ENCODE measurements around the gene AP1S1. TPM values are rescaled to one million over a fixed set of nuclear protein-coding genes. Genes with fewer than 3 reads are reported as not detected.

Gene AP1S1
- total and polyA plus RNA-seq, 4 donors, result 42.7 to 74.7 (median 60.9) TPM

DNA sequence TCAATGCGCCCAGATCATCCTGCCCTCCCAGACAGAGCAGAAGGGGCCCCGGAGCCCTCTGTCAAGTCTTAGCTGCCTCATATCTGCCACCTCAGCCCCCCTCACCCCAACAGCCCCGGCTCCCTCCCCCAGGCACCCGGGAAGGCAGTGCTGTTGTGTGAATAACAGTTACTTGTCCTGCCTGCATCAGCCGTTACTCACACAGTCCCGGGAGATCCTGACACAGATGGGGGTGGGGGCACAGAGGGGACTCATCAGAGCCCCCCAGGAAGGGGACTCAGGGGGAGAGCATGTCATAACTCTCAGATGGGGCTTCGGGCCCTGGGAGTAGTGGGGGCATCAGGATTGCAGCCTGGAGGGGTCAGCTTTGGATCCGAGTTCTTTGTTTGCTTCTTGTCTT, 39.8 kb upstream of the AP1S1 start:
- Histone ChIP-seq H3K4me1 (ENCODE audit: control insufficient read depth in 5 of 5, insufficient read depth in 5 of 5, low read length in 5 of 5) (peaks cover 0 to 12% (median 6%) of the 10 kb centered on the region in 5 donors), H3K27ac (ENCODE audit: low read depth in 1 of 2, low read length in 1 of 2) (peak overlapping the region in 1 of 2 donors; percentile 21), H3K4me3 (no peak overlapping the region), H3K36me3 (ENCODE audit: control insufficient read depth in 4 of 4, insufficient read depth in 4 of 4, low read length in 4 of 4) (no peaks in the 10 kb centered on the region), H3K9ac (ENCODE audit: insufficient read depth in 1 of 2, low read length in 2 of 2) (no peak overlapping the region), H3K27me3 (ENCODE audit: control insufficient read depth in 3 of 3, insufficient read depth in 3 of 3, low read length in 2 of 3) (no peaks in the 10 kb centered on the region), H3K9me3 (ENCODE audit: control insufficient read depth in 4 of 4, insufficient read depth in 3 of 4, low read length in 3 of 4) (no peaks in the 10 kb centered on the region)
- WGBS, 2 donors, result 66 to 74% methylated on average over 8 of the region's 8 CpGs
- TF ChIP-seq, protein P1, sequence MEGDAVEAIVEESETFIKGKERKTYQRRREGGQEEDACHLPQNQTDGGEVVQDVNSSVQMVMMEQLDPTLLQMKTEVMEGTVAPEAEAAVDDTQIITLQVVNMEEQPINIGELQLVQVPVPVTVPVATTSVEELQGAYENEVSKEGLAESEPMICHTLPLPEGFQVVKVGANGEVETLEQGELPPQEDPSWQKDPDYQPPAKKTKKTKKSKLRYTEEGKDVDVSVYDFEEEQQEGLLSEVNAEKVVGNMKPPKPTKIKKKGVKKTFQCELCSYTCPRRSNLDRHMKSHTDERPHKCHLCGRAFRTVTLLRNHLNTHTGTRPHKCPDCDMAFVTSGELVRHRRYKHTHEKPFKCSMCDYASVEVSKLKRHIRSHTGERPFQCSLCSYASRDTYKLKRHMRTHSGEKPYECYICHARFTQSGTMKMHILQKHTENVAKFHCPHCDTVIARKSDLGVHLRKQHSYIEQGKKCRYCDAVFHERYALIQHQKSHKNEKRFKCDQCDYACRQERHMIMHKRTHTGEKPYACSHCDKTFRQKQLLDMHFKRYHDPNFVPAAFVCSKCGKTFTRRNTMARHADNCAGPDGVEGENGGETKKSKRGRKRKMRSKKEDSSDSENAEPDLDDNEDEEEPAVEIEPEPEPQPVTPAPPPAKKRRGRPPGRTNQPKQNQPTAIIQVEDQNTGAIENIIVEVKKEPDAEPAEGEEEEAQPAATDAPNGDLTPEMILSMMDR (IDR thresholded peaks at IDR 0.05; ENCODE audit: control extremely low read depth, extremely low read depth), result no peak
- DNase-seq, result no peak
- ATAC-seq (ENCODE audit: insufficient read depth, low FRiP score), result no peak

DNA sequence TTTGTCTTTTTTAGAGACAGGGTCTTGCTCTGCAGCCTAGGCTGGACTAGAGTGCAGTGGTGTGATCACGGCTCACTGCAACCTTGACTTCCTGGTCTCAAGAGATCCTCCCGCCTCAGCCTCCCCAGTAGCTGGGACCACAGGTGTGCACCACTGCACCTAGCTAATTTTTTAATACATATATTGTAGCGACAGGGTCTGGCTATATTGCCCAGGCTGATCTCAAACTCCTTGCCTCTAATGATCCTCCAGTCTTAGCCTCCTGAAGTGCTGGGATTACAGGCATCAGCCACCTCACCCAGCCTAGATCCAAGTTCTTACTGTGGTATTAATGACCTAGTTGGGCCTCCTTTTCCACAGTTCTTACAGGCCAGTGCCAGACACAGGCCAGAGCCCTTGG, 39.1 kb upstream of the AP1S1 start:
- Histone ChIP-seq H3K27me3 (ENCODE audit: control insufficient read depth in 3 of 3, insufficient read depth in 3 of 3, low read length in 2 of 3) (no peaks in the 10 kb centered on the region), H3K9ac (ENCODE audit: insufficient read depth in 1 of 2, low read length in 2 of 2) (no peak overlapping the region), H3K36me3 (ENCODE audit: control insufficient read depth in 4 of 4, insufficient read depth in 4 of 4, low read length in 4 of 4) (no peaks in the 10 kb centered on the region), H3K4me3 (no peak overlapping the region), H3K4me1 (ENCODE audit: control insufficient read depth in 5 of 5, insufficient read depth in 5 of 5, low read length in 5 of 5) (peaks cover 0 to 12% (median 6%) of the 10 kb centered on the region in 5 donors), H3K9me3 (ENCODE audit: control insufficient read depth in 4 of 4, insufficient read depth in 3 of 4, low read length in 3 of 4) (no peaks in the 10 kb centered on the region), H3K27ac (ENCODE audit: low read depth in 1 of 2, low read length in 1 of 2) (peak overlapping the region in 1 of 2 donors; percentile 43)
- 77 to 88% methylated on average over 3 of the region's 3 CpGs for WGBS, 2 donors
- no peak for ATAC-seq (ENCODE audit: insufficient read depth, low FRiP score)
- TF ChIP-seq, protein P1 (IDR thresholded peaks at IDR 0.05; ENCODE audit: control extremely low read depth, extremely low read depth), result no peak
- DNase-seq, result no peak

DNA sequence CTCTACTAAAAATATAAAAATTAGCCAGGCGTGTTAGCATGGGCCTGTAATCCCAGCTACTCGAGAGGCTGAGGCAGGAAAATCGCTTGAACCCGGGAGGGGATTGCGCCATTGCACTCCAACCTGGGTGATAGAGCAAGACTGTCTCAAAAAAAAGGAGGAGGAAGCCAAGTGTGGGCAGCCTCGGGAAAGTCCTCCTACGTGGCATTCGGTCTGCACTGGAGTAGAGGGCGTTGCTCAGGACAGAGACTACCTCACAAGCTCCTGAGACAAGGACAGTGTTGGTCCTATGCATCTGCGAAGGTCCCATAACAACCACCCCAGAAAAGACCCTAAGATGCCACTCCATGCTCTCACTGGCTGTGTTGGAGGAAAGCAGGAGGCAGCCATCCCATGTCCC, 37.4 kb upstream of the AP1S1 start:
- Histone ChIP-seq H3K36me3 (ENCODE audit: control insufficient read depth in 4 of 4, insufficient read depth in 4 of 4, low read length in 4 of 4) (no peaks in the 10 kb centered on the region), H3K27ac (ENCODE audit: low read depth in 1 of 2, low read length in 1 of 2) (peak overlapping the region; percentile 2 to 61), H3K4me1 (ENCODE audit: control insufficient read depth in 5 of 5, insufficient read depth in 5 of 5, low read length in 5 of 5) (peaks cover 0 to 15% (median 2%) of the 10 kb centered on the region in 5 donors), H3K9me3 (ENCODE audit: control insufficient read depth in 4 of 4, insufficient read depth in 3 of 4, low read length in 3 of 4) (no peaks in the 10 kb centered on the region), H3K9ac (ENCODE audit: insufficient read depth in 1 of 2, low read length in 2 of 2) (no peak overlapping the region), H3K4me3 (no peak overlapping the region), H3K27me3 (ENCODE audit: control insufficient read depth in 3 of 3, insufficient read depth in 3 of 3, low read length in 2 of 3) (no peaks in the 10 kb centered on the region)
- WGBS, 2 donors, result 69 to 81% methylated on average over 10 of the region's 10 CpGs
- ATAC-seq (ENCODE audit: insufficient read depth, low FRiP score), result no peak
- DNase-seq, result no peak
- TF ChIP-seq, protein P1 (IDR thresholded peaks at IDR 0.05; ENCODE audit: control extremely low read depth, extremely low read depth), result no peak

DNA sequence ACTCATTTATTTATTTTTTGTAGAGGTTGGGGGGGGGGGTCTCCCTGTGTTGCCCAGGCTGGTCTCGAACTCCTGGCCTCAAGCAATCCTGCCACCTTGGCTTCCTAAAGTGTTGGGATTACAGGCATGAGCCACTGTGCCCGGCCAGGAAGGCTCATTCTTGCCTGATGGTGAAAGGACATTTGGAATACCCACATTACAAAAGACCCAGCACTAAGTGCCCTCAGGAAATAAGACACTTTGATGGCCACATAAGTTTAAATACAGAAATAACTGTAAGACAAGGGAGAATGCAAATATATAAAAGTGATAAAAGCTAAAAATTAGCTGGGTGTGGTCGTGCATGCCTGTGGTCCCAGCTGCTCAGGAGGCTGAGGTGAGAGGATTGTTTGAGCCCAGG, 35.4 kb upstream of the AP1S1 start:
- Histone ChIP-seq H3K9ac (ENCODE audit: insufficient read depth in 1 of 2, low read length in 2 of 2) (no peak overlapping the region), H3K27ac (ENCODE audit: low read depth in 1 of 2, low read length in 1 of 2) (no peak overlapping the region)
- TF ChIP-seq, protein P1 (IDR thresholded peaks at IDR 0.05; ENCODE audit: control extremely low read depth, extremely low read depth), result no peak

More for the DNA sequence above, 35.4 kb upstream of the AP1S1 start:
- no peak for DNase-seq
- H3K36me3 ChIP-seq (ENCODE audit: control insufficient read depth in 4 of 4, insufficient read depth in 4 of 4, low read length in 4 of 4), result no peaks in the 10 kb centered on the region
- no peak for ATAC-seq (ENCODE audit: insufficient read depth, low FRiP score)
- WGBS, 2 donors, result 89 to 90% methylated on average over 3 of the region's 3 CpGs
- H3K4me3 ChIP-seq, result no peak overlapping the region
- no peaks in the 10 kb centered on the region for H3K27me3 ChIP-seq (ENCODE audit: control insufficient read depth in 3 of 3, insufficient read depth in 3 of 3, low read length in 2 of 3)
- H3K9me3 ChIP-seq (ENCODE audit: control insufficient read depth in 4 of 4, insufficient read depth in 3 of 4, low read length in 3 of 4), result no peaks in the 10 kb centered on the region
- peaks cover 2 to 18% (median 4%) of the 10 kb centered on the region in 5 donors for H3K4me1 ChIP-seq (ENCODE audit: control insufficient read depth in 5 of 5, insufficient read depth in 5 of 5, low read length in 5 of 5)

Data from lung (tissue), 12 donors.